ENCODE results near the gene DOC2A.

GRCh38 chr16:29996766-29997250, 14.0 kb downstream of the DOC2A start:
- TF ChIP-seq REST (IDR thresholded peaks at IDR 0.05): no peak
- TF ChIP-seq GABPA (IDR thresholded peaks at IDR 0.05 in 1 of 2, conservative IDR thresholded peaks at IDR 0.05 in 1 of 2): no peak
- TF ChIP-seq CTCF (IDR thresholded peaks at IDR 0.05; ENCODE audit: low read depth, low read length, missing input control): no peak
- TF ChIP-seq ZBTB33 (IDR thresholded peaks at IDR 0.05): no peak
- TF ChIP-seq JUND (IDR thresholded peaks at IDR 0.05): no peak
- TF ChIP-seq EGR1 (IDR thresholded peaks at IDR 0.05; ENCODE audit: low read depth in 2 of 2): no peak
- TF ChIP-seq FOXA2 (IDR thresholded peaks at IDR 0.05): no peak
- no peak for TF ChIP-seq HNF4A (conservative IDR thresholded peaks at IDR 0.05)
- no peak for TF ChIP-seq MAX (IDR thresholded peaks at IDR 0.05)
